IPS-20b (cell line): ENCODE data around the gene AFAP1.

Source experiments
- H3K27ac ChIP-seq: one replicate; pipeline ENCODE4 v1.5.1; 2013; ENCODE audit warnings: low read length
- H3K27me3 ChIP-seq: 2 replicates; pipeline ENCODE4 v1.6.1; 2013; ENCODE audit warnings: mild to moderate bottlenecking, low read length, inconsistent platforms; ENCODE audit not compliant: insufficient read depth
- H3K36me3 ChIP-seq: 2 replicates; pipeline ENCODE4 v1.6.1; 2013; ENCODE audit warnings: low read depth, mild to moderate bottlenecking, inconsistent platforms, low read length, moderate library complexity; ENCODE audit not compliant: insufficient read depth
- H3K4me1 ChIP-seq: 2 replicates; pipeline ENCODE4 v1.6.1; 2013; ENCODE audit warnings: mild to moderate bottlenecking, control low read depth, inconsistent platforms, low read length, moderate library complexity; ENCODE audit not compliant: insufficient read depth
- H3K4me3 ChIP-seq: 2 replicates; pipeline ENCODE4 v1.5.1; 2013; ENCODE audit warnings: mild to moderate bottlenecking, low read length, inconsistent platforms
- H3K9ac ChIP-seq: 2 replicates; pipeline ENCODE4 v1.6.1; 2013; ENCODE audit warnings: low read depth, mild to moderate bottlenecking, inconsistent platforms, low read length, moderate library complexity
- H3K9me3 ChIP-seq: 2 replicates; pipeline ENCODE4 v1.6.1; 2013; ENCODE audit warnings: mild to moderate bottlenecking, low read depth, low read length, inconsistent platforms; ENCODE audit not compliant: insufficient read depth

AFAP1 gene

GRCh38 chr4:7755561-7755960 lies 184.1 kb downstream of the AFAP1 start:
- Histone ChIP-seq H3K27ac (no peak overlapping the region), H3K9me3 (no peaks in the 10 kb centered on the region), H3K4me1 (no peaks in the 10 kb centered on the region), H3K36me3 (no peaks in the 10 kb centered on the region), H3K4me3 (no peak overlapping the region), H3K9ac (no peak overlapping the region), H3K27me3 (no peaks in the 10 kb centered on the region)

- Histone ChIP-seq H3K27me3 (no peaks in the 10 kb centered on the region), H3K27ac (no peak overlapping the region), H3K9ac (no peak overlapping the region), H3K36me3 (no peaks in the 10 kb centered on the region), H3K4me1 (no peaks in the 10 kb centered on the region), H3K4me3 (no peak overlapping the region), H3K9me3 (no peaks in the 10 kb centered on the region)
These were observed 184.9 kb downstream of the AFAP1 start for GRCh38 chr4:7754565-7755262.

- no peaks in the 10 kb centered on the region for H3K4me1 ChIP-seq
- no peak overlapping the region for H3K4me3 ChIP-seq
- no peaks in the 10 kb centered on the region for H3K27me3 ChIP-seq
- no peak overlapping the region for H3K9ac ChIP-seq
- no peaks in the 10 kb centered on the region for H3K9me3 ChIP-seq
- H3K36me3 ChIP-seq: no peaks in the 10 kb centered on the region
- no peak overlapping the region for H3K27ac ChIP-seq
These were observed 185.7 kb downstream of the AFAP1 start for GRCh38 chr4:7753931-7754465.

GRCh38 chr4:7753271-7753670 lies 186.4 kb downstream of the AFAP1 start:
- Histone ChIP-seq H3K4me3 (no peak overlapping the region), H3K27ac (no peak overlapping the region), H3K9me3 (no peaks in the 10 kb centered on the region), H3K36me3 (no peaks in the 10 kb centered on the region), H3K27me3 (no peaks in the 10 kb centered on the region), H3K9ac (no peak overlapping the region), H3K4me1 (no peaks in the 10 kb centered on the region)

- Histone ChIP-seq H3K4me1 (no peaks in the 10 kb centered on the region), H3K27me3 (no peaks in the 10 kb centered on the region), H3K9me3 (no peaks in the 10 kb centered on the region), H3K4me3 (no peak overlapping the region), H3K9ac (no peak overlapping the region), H3K27ac (no peak overlapping the region), H3K36me3 (no peaks in the 10 kb centered on the region)
These were observed 187.0 kb downstream of the AFAP1 start for GRCh38 chr4:7752649-7753048.

GRCh38 chr4:7750972-7751371 lies 188.7 kb downstream of the AFAP1 start:
- Histone ChIP-seq H3K9me3 (no peaks in the 10 kb centered on the region), H3K27ac (no peak overlapping the region), H3K27me3 (no peaks in the 10 kb centered on the region), H3K4me3 (no peak overlapping the region), H3K36me3 (no peaks in the 10 kb centered on the region), H3K9ac (no peak overlapping the region), H3K4me1 (no peaks in the 10 kb centered on the region)

GRCh38 chr4:7750523-7750922 lies 189.1 kb downstream of the AFAP1 start:
- Histone ChIP-seq H3K27ac (no peak overlapping the region), H3K9me3 (no peaks in the 10 kb centered on the region), H3K36me3 (no peaks in the 10 kb centered on the region), H3K4me3 (no peak overlapping the region), H3K27me3 (no peaks in the 10 kb centered on the region), H3K4me1 (no peaks in the 10 kb centered on the region), H3K9ac (no peak overlapping the region)

- no peak overlapping the region for H3K9ac ChIP-seq
- H3K4me3 ChIP-seq: no peak overlapping the region
- no peak overlapping the region for H3K27ac ChIP-seq
- no peaks in the 10 kb centered on the region for H3K36me3 ChIP-seq
- no peaks in the 10 kb centered on the region for H3K9me3 ChIP-seq
- no peaks in the 10 kb centered on the region for H3K27me3 ChIP-seq
- H3K4me1 ChIP-seq: no peaks in the 10 kb centered on the region
These were observed 192.1 kb downstream of the AFAP1 start for GRCh38 chr4:7747566-7747965.

DNA sequence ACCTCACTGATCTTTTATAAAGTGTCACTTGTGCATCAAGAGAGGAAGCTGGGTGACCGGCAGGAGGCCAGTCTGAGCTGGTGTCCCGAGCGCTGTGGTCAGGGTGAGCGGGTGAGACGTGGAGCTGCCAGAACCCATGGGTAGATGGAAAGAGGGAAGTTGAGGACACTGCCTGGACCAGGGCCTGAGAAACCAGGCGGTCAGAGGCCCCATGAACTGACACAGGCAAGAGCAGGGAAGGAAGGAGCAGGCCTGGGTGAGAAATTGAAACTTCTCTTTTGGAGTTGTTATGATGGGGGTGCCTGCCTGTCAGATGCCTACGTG lies 192.6 kb downstream of the AFAP1 start:
- Histone ChIP-seq H3K9ac (no peak overlapping the region), H3K4me3 (no peak overlapping the region), H3K9me3 (no peaks in the 10 kb centered on the region), H3K36me3 (no peaks in the 10 kb centered on the region), H3K27me3 (no peaks in the 10 kb centered on the region), H3K4me1 (no peaks in the 10 kb centered on the region), H3K27ac (no peak overlapping the region)

DNA sequence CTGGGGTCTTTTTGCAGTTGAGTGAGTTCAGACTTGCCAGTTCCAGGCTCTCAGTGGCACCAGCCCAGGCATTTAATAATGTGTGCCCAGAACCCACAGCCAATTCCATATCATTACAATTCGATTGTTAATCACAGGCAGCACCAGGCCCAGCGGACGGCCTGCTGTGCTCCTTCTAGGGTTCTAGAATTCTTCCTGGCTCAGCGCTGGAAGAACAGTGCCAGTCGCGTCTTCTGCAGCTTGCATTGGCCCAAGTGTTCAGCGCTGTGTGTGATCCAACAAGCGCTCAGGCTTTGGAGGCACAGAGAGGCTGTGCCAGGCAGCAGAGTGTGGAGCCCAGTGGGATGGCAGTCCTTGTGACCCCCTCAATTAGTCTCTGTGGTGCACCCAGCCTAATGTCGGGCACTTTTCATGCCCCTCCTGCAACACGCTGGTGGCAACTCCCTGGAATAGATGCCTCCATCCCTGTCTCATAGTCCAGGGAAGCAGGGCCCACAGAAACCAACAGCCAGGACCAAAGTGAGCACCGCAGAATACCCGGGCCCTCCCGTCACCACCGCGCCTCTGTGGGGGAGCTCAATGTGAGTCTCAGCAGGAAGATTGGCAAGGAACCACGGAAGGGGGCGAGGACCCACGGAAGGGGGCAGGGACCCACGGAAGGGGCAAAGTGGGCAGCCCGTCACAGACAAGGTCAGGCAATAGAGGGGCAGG lies 193.2 kb downstream of the AFAP1 start:
- Histone ChIP-seq H3K9ac (no peak overlapping the region), H3K4me1 (no peaks in the 10 kb centered on the region), H3K27me3 (no peaks in the 10 kb centered on the region), H3K9me3 (no peaks in the 10 kb centered on the region), H3K36me3 (no peaks in the 10 kb centered on the region), H3K4me3 (no peak overlapping the region), H3K27ac (no peak overlapping the region)

GRCh38 chr4:7745301-7745885 lies 194.3 kb downstream of the AFAP1 start:
- Histone ChIP-seq H3K27me3 (no peaks in the 10 kb centered on the region), H3K9ac (no peak overlapping the region), H3K4me1 (no peaks in the 10 kb centered on the region), H3K9me3 (no peaks in the 10 kb centered on the region), H3K36me3 (no peaks in the 10 kb centered on the region), H3K4me3 (no peak overlapping the region), H3K27ac (no peak overlapping the region)
